A549 treated with DMSO at 1 μM for 4 hours (cell line): ENCODE results near the gene TMEM25. TPM values are rescaled to one million over a fixed set of nuclear protein-coding genes. Genes with fewer than 3 reads are reported as not detected.

Source experiments
- total RNA-seq: library from RNA; stranded (reverse); fragments of 200-300 nt; extraction: Qiagen RNA extraction; gene quantifications from 5 replicates; pipeline ENCODE4 v1.2.3, GENCODE V29; 2022; ENCODE audit warnings: low read depth

The TMEM25 gene
- 0.20 to 0.56 TPM (median 0.45 TPM) in 5 replicates for total RNA-seq

DNA sequence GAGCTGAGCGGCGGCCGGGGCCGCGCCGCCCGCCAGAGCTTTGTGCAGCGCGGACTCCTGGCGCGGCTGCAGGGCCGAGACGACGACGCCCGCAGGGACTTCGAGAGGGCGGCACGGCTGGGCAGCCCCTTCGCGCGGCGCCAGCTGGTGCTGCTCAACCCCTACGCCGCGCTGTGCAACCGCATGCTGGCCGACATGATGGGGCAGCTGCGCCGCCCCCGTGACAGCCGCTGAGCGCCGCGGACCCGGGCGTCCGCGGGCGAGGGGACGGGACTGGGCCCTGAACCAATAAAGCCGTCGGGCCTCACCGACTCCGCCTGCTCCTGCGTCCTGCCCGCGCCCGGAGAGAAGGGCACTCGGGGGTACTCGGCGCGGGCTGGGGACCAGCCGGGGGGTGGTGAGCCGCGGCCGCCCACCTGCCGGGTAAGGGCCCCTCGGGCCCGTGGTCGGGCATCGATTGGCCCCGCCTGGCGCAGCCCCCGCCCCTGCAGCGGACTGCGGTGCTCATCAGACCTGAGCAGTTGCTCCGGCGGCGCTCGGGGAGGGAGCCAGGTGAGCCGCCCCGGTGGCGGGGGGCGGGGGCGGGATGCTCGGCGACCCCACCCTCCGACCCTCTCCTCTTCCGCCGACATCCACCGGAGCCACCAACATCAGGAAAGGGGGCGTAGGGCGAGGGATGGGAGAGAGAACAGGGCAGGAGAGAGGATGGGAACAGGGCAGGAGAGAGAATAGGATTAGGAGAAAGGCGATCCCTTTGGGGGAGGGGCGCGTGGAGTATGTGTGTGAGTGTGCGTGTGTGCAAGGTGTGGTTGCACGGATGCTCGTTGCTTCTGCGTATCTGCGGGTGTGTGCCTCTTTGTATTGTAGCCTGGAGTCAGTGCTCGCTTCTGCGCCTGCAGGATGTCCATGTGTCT is at the start of gene TMEM25:
TMEM25 (plus strand) TSS at position 510 of the 914 bp plus-strand sequence. CDS start 610 bp downstream, outside the sequence.

DNA sequence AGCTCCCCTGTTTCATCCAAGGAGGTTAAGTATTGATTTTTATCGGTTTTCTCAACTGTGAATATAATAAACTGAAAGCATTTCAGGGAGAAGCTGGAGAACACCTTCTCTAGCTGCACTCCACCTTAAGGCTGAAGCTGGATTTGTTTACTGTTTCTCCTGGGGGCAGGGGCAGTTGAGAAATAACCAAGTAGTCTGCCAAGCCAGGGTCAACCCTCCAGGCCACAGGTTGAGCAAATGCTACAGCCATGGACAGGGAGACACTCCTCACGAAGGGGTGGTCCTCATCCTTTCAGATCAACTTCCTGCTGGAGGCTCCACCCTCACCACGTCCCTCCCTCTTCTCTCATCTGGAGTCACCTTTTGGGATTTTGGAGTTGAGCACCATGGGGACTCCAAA is 3.9 kb upstream of the TMEM25 start, which contains the start of gene TTC36:
TTC36 (plus strand) TSS at position 366 of the 400 bp plus-strand sequence; CDS start at position 387, 21 bp downstream.

DNA sequence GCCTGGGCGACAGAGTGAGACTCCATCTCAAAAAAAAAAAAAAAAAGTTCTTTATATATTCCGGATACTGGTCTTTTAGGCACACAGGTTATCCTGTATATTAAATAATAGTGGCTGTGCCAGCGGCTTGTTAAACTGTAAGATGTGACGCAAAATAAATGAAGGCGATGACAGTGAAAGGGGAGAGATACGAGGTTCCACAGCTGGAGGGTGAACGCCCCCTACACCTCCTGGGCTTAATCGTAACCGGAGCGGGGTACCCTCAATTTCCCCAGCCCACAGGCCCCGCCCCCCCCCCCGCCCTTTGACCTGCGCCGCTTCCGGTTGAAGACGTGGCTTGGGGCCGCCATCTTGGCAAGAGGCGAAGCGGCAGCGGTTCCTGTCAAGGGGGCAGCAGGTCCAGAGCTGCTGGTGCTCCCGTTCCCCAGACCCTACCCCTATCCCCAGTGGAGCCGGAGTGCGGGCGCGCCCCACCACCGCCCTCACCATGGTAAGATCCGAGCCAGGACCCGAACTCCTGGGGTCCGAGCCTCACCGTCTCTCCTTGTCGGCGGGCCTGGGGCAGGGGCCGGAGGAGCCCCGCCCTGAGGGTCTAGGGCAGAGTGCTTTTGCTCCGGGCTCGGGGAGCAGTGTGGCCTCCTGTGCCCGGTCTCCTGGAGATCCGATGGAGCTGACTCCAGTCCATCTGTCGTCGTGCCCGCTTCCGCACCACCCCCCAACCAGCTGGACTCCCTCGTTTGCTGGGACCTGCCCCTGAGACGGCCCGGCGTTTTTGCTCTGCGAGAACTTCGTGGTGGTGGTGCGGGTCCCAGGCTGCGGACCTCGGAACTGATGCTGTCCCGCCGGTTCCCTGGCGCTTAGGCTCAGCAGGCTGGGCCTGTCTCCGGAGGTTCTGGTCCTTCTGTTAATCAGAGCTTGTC is 41.3 kb downstream of the TMEM25 start, which contains the start of gene ARCN1:
ARCN1 (plus strand) TSS at position 349 of the 920 bp plus-strand sequence; CDS start at position 488, 139 bp downstream.

Other genes starting within 250 kb of the TMEM25 start
- not detected in 5 replicates for gene CD3E, start 226.5 kb upstream of the TMEM25 start, total RNA-seq
- not detected in 5 replicates for gene CD3D, start 188.5 kb upstream of the TMEM25 start, total RNA-seq
- not detected in 5 replicates for gene CD3G, start 186.8 kb upstream of the TMEM25 start, total RNA-seq
- 10.4 to 12.7 TPM (median 12.0 TPM) in 5 replicates for gene UBE4A, start 171.6 kb upstream of the TMEM25 start, total RNA-seq
- 156 to 194 TPM (median 189 TPM) in 5 replicates for gene ATP5MG, start 129.6 kb upstream of the TMEM25 start, total RNA-seq
- 12.5 to 16.8 TPM (median 15.2 TPM) in 5 replicates for gene KMT2A, start 94.7 kb upstream of the TMEM25 start, total RNA-seq
- gene TTC36, start 3.7 kb upstream of the TMEM25 start, total RNA-seq = not detected in 5 replicates
- 15.8 to 17.2 TPM (median 16.5 TPM) in 5 replicates for gene IFT46, start 34.7 kb downstream of the TMEM25 start, total RNA-seq
- gene ARCN1, start 41.2 kb downstream of the TMEM25 start, total RNA-seq = 93.8 to 106 TPM (median 99.1 TPM) in 5 replicates
- 10.4 to 13.6 TPM (median 10.6 TPM) in 5 replicates for gene PHLDB1, start 76.4 kb downstream of the TMEM25 start, total RNA-seq
- 0.05 TPM in 1 of 5 replicates, not detected in the others for gene TREH, start 148.5 kb downstream of the TMEM25 start, total RNA-seq